Gastroesophageal sphincter (tissue), 3 donors: ENCODE data around the gene CTNS.

Experiments used
- CTCF ChIP-seq, 4 experiments: fragments of 200-600 bp in 2 of 4; fragments of 450-650 bp in 2 of 4; sonication (generic) in 1 of 4; IDR thresholded peaks; one replicate each; pipeline ENCODE4 v1.5.1; 2017 to 2019; ENCODE audit warnings: antibody characterized with exemption in 4 of 4, mild to moderate bottlenecking in 2 of 4, moderate library complexity in 2 of 4
- POLR2A ChIP-seq, 2 donors: fragments of 450-650 bp; IDR thresholded peaks; one replicate each; pipeline ENCODE4 v1.6.1; 2017; ENCODE audit warnings: antibody characterized with exemption in 2 of 2, mild to moderate bottlenecking in 2 of 2, moderate library complexity in 1 of 2

- TF ChIP-seq CTCF (IDR thresholded peaks at IDR 0.05) (no peak), POLR2A (IDR thresholded peaks at IDR 0.05) (no peak)
These were observed 19.8 kb downstream of the CTNS start for GRCh38 chr17:3656353-3656752.
